Measurements from ENCODE around the gene MEGF11. TPM values are rescaled to one million over a fixed set of nuclear protein-coding genes. Genes with fewer than 3 reads are reported as not detected.
"Not testable (repeated sequence)": the region's sequence is repeated elsewhere in the genome, so short reads cannot be mapped to it uniquely, and the experiment has no call there.

The MEGF11 gene
- total RNA-seq, 1 experiment from 2014 or later: not detected

DNA sequence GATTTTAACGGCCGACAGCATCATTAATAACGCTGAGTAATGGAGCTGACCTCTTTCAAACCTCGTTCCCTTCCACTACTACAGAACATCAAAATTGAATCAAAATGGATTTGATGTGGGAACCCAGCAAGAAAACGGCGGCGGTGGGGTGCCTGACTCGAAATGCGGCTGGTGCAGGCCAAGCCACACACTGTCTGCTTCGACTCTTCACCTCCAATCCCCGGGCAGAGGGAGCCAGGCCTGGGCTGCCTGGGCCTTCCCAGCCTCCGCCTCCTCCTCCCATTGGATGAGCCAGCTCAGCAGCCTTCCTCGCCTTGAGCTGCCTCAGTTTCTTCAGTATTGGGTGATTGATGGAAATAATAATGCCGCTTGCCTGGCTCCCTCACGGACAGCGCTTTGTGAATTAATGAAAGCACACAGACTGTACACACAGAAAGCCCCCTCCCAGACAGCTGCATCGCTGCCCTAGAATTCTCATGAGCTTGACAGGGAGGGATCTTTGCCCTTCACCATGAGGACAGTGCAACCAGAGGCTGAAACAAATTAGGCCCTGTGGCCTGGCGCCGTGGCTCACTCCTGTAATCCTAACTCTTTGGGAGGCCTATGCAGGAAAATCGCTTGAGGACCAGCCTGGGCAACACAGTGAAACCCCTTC lies 11.4 kb upstream of the MEGF11 start:
- H3K4me2 ChIP-seq (ENCODE audit: low read depth, low read length, poor library complexity, severe bottlenecking): no peak overlapping the region
- no peaks in the 10 kb centered on the region for H3K27me3 ChIP-seq (ENCODE audit: low read length)
- DNase-seq: no peak
- no peaks in the 10 kb centered on the region for H3K9me3 ChIP-seq (ENCODE audit: low read length)
- H3K4me1 ChIP-seq (ENCODE audit: low read length): peaks cover 5% of the 10 kb centered on the region; the same call in 1 of the 2 replicates
- H2AFZ ChIP-seq (ENCODE audit: low read length): no peak overlapping the region
- H3K9me2 ChIP-seq (replicated peaks; ENCODE audit: insufficient read depth, low read length): no peaks in the 10 kb centered on the region
- H3K4me3 ChIP-seq (ENCODE audit: low read length): no peak overlapping the region
- H3K36me3 ChIP-seq (ENCODE audit: insufficient read depth, low read length): no peaks in the 10 kb centered on the region
- no peaks in the 10 kb centered on the region for H4K20me1 ChIP-seq (ENCODE audit: insufficient read depth, low read depth, low read length)
- H3K27ac ChIP-seq (ENCODE audit: low read length): no peak overlapping the region
- H3K9ac ChIP-seq (ENCODE audit: low read length): no peak overlapping the region
- no peaks in the 10 kb centered on the region for H3K79me2 ChIP-seq (ENCODE audit: low read length)

DNA sequence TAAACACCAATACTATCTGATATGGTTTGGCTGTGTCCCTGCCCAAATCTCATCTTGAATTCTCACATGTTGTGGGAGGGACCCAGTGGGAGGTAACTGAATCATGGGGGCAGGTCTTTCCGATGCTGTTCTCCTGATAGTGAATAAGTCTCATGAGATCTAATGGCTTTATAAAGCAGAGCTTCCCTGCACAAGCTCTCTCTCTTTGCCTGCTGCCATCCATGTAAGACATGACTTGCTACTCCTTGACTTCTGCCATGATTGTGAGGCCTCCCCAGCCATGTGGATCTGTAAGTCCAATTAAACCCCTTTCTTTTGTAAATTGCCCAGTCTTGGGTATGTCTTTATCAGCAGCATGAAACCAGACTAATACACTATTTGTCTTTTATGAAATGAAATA lies 9.3 kb upstream of the MEGF11 start:
- H3K27me3 ChIP-seq (ENCODE audit: low read length); H3K9me2 ChIP-seq (replicated peaks; ENCODE audit: insufficient read depth, low read length); H3K27ac ChIP-seq (ENCODE audit: low read length); H3K4me1 ChIP-seq (ENCODE audit: low read length); H4K20me1 ChIP-seq (ENCODE audit: insufficient read depth, low read depth, low read length); H2AFZ ChIP-seq (ENCODE audit: low read length); H3K36me3 ChIP-seq (ENCODE audit: insufficient read depth, low read length); H3K79me2 ChIP-seq (ENCODE audit: low read length); H3K4me3 ChIP-seq (ENCODE audit: low read length); H3K9ac ChIP-seq (ENCODE audit: low read length); H3K4me2 ChIP-seq (ENCODE audit: low read depth, low read length, poor library complexity, severe bottlenecking); DNase-seq; H3K9me3 ChIP-seq (ENCODE audit: low read length): not testable (repeated sequence)

DNA sequence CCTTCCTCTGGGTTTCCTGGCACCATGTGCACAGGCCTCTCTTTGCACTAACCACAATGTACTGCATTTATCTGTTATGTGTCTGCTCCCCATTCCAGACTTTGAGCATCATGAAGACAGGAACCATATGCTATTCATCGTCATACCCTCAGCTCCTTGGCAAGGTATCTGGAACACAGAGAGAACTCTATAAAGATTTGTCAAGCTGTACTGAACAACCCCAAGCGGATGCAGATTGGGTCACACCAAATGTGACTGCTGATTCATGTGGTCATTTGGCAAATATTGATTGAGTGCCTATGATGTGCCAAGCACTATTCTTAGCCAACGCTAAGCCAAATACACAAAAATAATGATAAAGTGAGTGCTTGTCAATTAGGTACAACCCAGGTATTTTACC lies 7.5 kb upstream of the MEGF11 start:
- no peak overlapping the region for H3K9ac ChIP-seq (ENCODE audit: low read length)
- H3K4me2 ChIP-seq (ENCODE audit: low read depth, low read length, poor library complexity, severe bottlenecking): no peak overlapping the region
- H3K27ac ChIP-seq (ENCODE audit: low read length): no peak overlapping the region
- H3K36me3 ChIP-seq (ENCODE audit: insufficient read depth, low read length): no peaks in the 10 kb centered on the region
- no peaks in the 10 kb centered on the region; the same call in 1 of the 2 replicates for H3K27me3 ChIP-seq (ENCODE audit: low read length)
- no peaks in the 10 kb centered on the region for H3K9me2 ChIP-seq (replicated peaks; ENCODE audit: insufficient read depth, low read length)
- H2AFZ ChIP-seq (ENCODE audit: low read length): no peak overlapping the region
- no peaks in the 10 kb centered on the region for H4K20me1 ChIP-seq (ENCODE audit: insufficient read depth, low read depth, low read length)
- no peaks in the 10 kb centered on the region for H3K4me1 ChIP-seq (ENCODE audit: low read length)
- no peaks in the 10 kb centered on the region for H3K9me3 ChIP-seq (ENCODE audit: low read length)
- no peak for DNase-seq
- no peaks in the 10 kb centered on the region for H3K79me2 ChIP-seq (ENCODE audit: low read length)
- H3K4me3 ChIP-seq (ENCODE audit: low read length): no peak overlapping the region

DNA sequence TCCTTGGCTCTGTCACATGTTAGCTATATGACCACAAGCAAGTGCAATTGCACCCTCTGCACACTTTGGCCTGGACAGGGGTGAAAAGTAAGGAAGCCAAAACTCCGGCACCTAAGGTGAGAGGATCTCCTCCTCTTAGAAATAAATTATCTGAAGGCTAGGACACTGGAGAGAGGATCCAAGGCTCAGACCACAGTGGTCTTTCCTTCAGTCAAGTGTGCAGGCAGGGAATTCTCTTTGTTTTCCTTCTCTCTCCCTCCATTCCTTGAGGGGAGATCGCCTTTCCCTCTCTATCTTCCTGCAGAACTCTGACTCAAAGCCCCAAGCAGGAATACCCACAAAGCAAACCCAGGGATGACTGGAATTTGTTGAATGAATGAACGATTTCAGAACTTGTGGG lies 3.1 kb upstream of the MEGF11 start:
- H2AFZ ChIP-seq (ENCODE audit: low read length): no peak overlapping the region
- no peak overlapping the region for H3K9ac ChIP-seq (ENCODE audit: low read length)
- no peaks in the 10 kb centered on the region for H3K36me3 ChIP-seq (ENCODE audit: insufficient read depth, low read length)
- no peak for DNase-seq
- H4K20me1 ChIP-seq (ENCODE audit: insufficient read depth, low read depth, low read length): no peaks in the 10 kb centered on the region
- no peak overlapping the region for H3K4me2 ChIP-seq (ENCODE audit: low read depth, low read length, poor library complexity, severe bottlenecking)
- H3K9me2 ChIP-seq (replicated peaks; ENCODE audit: insufficient read depth, low read length): no peaks in the 10 kb centered on the region
- H3K27ac ChIP-seq (ENCODE audit: low read length): no peak overlapping the region
- no peaks in the 10 kb centered on the region for H3K9me3 ChIP-seq (ENCODE audit: low read length)
- no peak overlapping the region for H3K4me3 ChIP-seq (ENCODE audit: low read length)
- no peaks in the 10 kb centered on the region; the same call in 1 of the 2 replicates for H3K27me3 ChIP-seq (ENCODE audit: low read length)
- no peaks in the 10 kb centered on the region for H3K79me2 ChIP-seq (ENCODE audit: low read length)
- no peaks in the 10 kb centered on the region for H3K4me1 ChIP-seq (ENCODE audit: low read length)

DNA sequence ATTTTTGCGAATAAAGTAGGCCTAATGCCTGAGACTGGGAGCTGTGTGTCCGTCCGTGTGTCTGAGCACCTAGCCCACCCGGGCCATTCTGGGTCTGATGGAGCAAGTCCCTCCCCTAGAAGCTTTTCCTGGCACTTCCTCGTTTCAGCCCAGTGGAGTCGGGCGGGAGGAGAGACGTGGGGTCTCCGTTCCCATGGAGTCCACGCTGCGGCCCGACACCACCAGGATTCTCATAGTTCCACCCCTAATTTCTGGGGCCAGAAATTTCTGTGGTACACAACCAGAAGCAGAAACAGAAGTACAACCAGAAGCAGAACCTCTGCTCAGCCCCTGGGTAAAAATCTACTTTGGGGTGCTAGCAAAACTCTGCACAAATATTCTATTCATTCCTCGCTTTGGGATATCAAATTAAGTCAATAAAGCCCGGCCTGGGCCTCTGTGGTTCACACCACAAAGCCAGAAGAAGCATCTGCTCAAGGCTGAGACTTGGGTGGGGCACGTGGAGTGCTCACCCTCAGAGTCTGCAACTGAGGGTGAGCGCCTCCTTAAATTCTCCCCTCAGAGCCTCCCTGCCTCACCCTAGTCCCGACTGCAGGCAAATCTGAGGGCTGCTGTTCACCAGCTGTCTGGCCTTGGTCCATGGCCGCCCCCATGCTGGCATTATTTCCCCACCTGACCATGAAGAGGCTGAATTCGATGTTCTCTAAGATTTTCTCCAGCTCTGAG lies 1.6 kb upstream of the MEGF11 start:
- no peak overlapping the region for H2AFZ ChIP-seq (ENCODE audit: low read length)
- no peak overlapping the region for H3K4me2 ChIP-seq (ENCODE audit: low read depth, low read length, poor library complexity, severe bottlenecking)
- H3K27me3 ChIP-seq (ENCODE audit: low read length): no peaks in the 10 kb centered on the region; the same call in 1 of the 2 replicates
- no peaks in the 10 kb centered on the region for H3K9me3 ChIP-seq (ENCODE audit: low read length)
- no peaks in the 10 kb centered on the region for H3K9me2 ChIP-seq (replicated peaks; ENCODE audit: insufficient read depth, low read length)
- no peaks in the 10 kb centered on the region for H3K79me2 ChIP-seq (ENCODE audit: low read length)
- no peaks in the 10 kb centered on the region for H3K36me3 ChIP-seq (ENCODE audit: insufficient read depth, low read length)
- H3K4me1 ChIP-seq (ENCODE audit: low read length): no peaks in the 10 kb centered on the region
- no peak overlapping the region for H3K4me3 ChIP-seq (ENCODE audit: low read length)
- DNase-seq: no peak
- no peak overlapping the region for H3K27ac ChIP-seq (ENCODE audit: low read length)
- H3K9ac ChIP-seq (ENCODE audit: low read length): no peak overlapping the region
- no peaks in the 10 kb centered on the region for H4K20me1 ChIP-seq (ENCODE audit: insufficient read depth, low read depth, low read length)

DNA sequence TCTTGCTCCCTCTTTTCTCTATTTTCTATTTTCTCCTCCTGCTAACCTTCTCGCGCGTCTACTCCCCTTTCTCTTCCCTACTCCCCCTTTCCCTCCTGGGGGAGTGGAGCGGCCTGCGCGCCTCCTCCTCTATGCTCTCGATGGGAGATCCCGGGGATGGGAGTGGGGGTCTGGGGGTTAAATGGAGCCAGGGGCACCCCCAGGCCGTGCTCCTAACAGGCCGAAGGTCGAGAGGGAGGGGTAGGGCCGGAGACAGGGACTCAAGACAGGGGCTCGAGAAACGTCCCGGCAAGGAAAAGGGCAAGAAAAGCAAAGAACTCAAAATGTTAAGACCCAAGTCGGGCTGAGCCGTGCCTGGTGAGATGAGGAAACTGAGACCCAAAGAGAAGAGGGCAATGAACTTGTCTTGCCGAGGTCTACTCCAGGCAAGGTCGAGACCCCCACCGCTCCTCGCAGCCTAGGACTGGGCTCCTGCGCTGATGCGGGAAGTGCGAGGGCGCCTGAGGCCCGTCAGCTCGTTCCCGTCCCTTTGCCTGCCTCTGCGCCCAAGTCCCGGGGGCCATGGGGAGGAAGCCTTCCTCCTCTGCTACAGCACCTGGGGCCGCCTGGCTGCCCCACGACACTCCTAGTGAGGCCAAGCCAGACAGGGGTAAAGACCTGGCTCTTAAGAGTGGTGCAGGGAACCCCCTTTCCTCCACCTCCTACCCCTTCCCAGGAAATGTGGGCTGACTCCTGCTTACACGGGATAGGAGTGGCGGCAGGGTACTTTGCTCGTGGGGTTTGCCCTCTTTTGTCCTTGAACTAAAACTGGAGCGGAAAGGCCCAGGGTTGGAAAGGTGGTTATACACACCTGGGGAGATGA lies 770 bp upstream of the MEGF11 start:
- Histone ChIP-seq H4K20me1 (ENCODE audit: insufficient read depth, low read depth, low read length) (no peaks in the 10 kb centered on the region), H3K36me3 (ENCODE audit: insufficient read depth, low read length) (no peaks in the 10 kb centered on the region), H3K4me1 (ENCODE audit: low read length) (no peaks in the 10 kb centered on the region), H3K4me2 (ENCODE audit: low read depth, low read length, poor library complexity, severe bottlenecking) (no peak overlapping the region), H3K4me3 (ENCODE audit: low read length) (no peak overlapping the region), H2AFZ (ENCODE audit: low read length) (no peak overlapping the region), H3K9me2 (replicated peaks; ENCODE audit: insufficient read depth, low read length) (no peaks in the 10 kb centered on the region), H3K9me3 (ENCODE audit: low read length) (no peaks in the 10 kb centered on the region), H3K79me2 (ENCODE audit: low read length) (no peaks in the 10 kb centered on the region), H3K9ac (ENCODE audit: low read length) (no peak overlapping the region), H3K27ac (ENCODE audit: low read length) (no peak overlapping the region), H3K27me3 (ENCODE audit: low read length) (no peaks in the 10 kb centered on the region; the same call in 1 of the 2 replicates)
- no peak for DNase-seq

DNA sequence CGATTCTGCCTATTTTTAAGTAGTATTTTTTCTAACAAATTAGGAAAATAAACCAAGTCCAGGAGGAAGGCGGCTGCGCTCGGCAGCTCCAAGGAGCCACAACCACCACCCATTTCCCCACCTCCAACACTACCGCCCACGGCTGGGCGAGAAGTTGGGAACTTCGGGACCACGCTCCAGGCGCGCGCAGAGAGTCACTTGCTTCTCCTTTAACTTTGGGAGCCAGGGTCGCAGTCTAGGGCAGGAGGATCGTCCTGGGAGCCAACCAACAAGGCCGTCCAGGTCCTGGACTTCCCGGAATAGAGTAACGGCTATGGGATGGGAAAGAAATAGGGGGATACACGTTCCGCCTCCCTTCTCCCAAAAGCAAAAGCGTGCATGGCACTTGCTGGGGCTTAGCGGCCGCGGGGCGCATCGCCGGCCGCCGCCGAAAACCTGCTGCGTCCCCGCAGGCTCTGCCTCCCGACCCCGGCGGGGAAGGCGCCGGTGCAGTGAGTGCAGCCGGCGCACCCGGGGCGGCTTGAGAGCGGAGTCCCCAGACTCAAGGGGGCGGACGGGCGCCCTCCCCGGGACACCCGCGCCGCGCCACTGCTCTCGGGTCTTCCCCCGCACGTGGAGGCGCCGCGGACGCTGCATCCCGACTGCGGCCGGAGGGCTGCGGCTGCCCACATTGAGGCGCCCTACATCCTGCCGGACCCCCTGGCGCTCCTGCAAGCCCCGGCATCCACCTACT lies 699 bp downstream of the MEGF11 start:
- Histone ChIP-seq H4K20me1 (ENCODE audit: insufficient read depth, low read depth, low read length) (no peaks in the 10 kb centered on the region), H3K9me2 (replicated peaks; ENCODE audit: insufficient read depth, low read length) (no peaks in the 10 kb centered on the region), H3K9me3 (ENCODE audit: low read length) (no peaks in the 10 kb centered on the region), H3K4me3 (ENCODE audit: low read length) (no peak overlapping the region), H3K27me3 (ENCODE audit: low read length) (no peaks in the 10 kb centered on the region; the same call in 1 of the 2 replicates), H3K4me1 (ENCODE audit: low read length) (no peaks in the 10 kb centered on the region), H3K4me2 (ENCODE audit: low read depth, low read length, poor library complexity, severe bottlenecking) (no peak overlapping the region), H2AFZ (ENCODE audit: low read length) (no peak overlapping the region), H3K9ac (ENCODE audit: low read length) (no peak overlapping the region), H3K36me3 (ENCODE audit: insufficient read depth, low read length) (no peaks in the 10 kb centered on the region), H3K27ac (ENCODE audit: low read length) (no peak overlapping the region), H3K79me2 (ENCODE audit: low read length) (no peaks in the 10 kb centered on the region)
- no peak for DNase-seq

All from Karpas-422 (cell line).